Neural progenitor cell (in vitro differentiated cells): ENCODE results near the gene NSUN6. TPM values are rescaled to one million over a fixed set of nuclear protein-coding genes. Genes with fewer than 3 reads are reported as not detected.

Experiments
- DNase-seq: peaks from one replicate; pipeline ENCODE4 v3.0.0-alpha.2; 2016; ENCODE audit warnings: low spot score
- H2AFZ ChIP-seq: fragments of 200-600 bp; sonication (generic); replicated peaks from 2 replicates; pipeline ENCODE4 v1.6.1; 2016; ENCODE audit warnings: antibody characterized with exemption
- H3F3A ChIP-seq: fragments of 200-600 bp; sonication (generic); 2 replicates; pipeline ENCODE4 v1.6.1; 2016; ENCODE audit warnings: antibody characterized with exemption, low read depth
- H3K27ac ChIP-seq: fragments of 200-600 bp; sonication (generic); 2 replicates; pipeline ENCODE4 v1.5.1; 2016; ENCODE audit warnings: mild to moderate bottlenecking
- H3K27me3 ChIP-seq: fragments of 200-600 bp; sonication (generic); 2 replicates; pipeline ENCODE4 v1.6.1; 2016; ENCODE audit warnings: mild to moderate bottlenecking, moderate library complexity
- H3K36me3 ChIP-seq: fragments of 200-600 bp; sonication (generic); 2 replicates; pipeline ENCODE4 v1.5.1; 2016
- H3K4me1 ChIP-seq: fragments of 200-600 bp; sonication (generic); 2 replicates; pipeline ENCODE4 v1.6.1; 2016; ENCODE audit warnings: mixed run types
- H3K4me2 ChIP-seq: fragments of 200-600 bp; sonication (generic); 2 replicates; pipeline ENCODE4 v1.6.1; 2016
- H3K4me3 ChIP-seq: fragments of 200-600 bp; sonication (generic); 2 replicates; pipeline ENCODE4 v1.5.1; 2016
- H3K79me2 ChIP-seq: fragments of 200-600 bp; sonication (generic); 2 replicates; pipeline ENCODE4 v1.6.1; 2016; ENCODE audit warnings: low read depth
- H3K9ac ChIP-seq: fragments of 200-600 bp; sonication (generic); 2 replicates; pipeline ENCODE4 v1.6.1; 2016
- H3K9me3 ChIP-seq: fragments of 200-600 bp; sonication (generic); 2 replicates; pipeline ENCODE4 v1.5.1; 2016; ENCODE audit warnings: low read depth
- H4K20me1 ChIP-seq: fragments of 200-600 bp; sonication (generic); 2 replicates; pipeline ENCODE4 v1.6.1; 2016; ENCODE audit warnings: low read depth
- H3K27ac Mint-ChIP-seq: 3 replicates; pipeline ENCODE4 v1.8.0; 2021; ENCODE audit warnings: mixed read lengths
- H3K27me3 Mint-ChIP-seq: 2 replicates; pipeline ENCODE4 v1.8.0; 2022; ENCODE audit warnings: low read depth, mild to moderate bottlenecking, inconsistent platforms, moderate library complexity, mixed read lengths; ENCODE audit not compliant: insufficient read depth
- H3K36me3 Mint-ChIP-seq: 3 replicates; pipeline ENCODE4 v1.8.0; 2021; ENCODE audit warnings: mixed read lengths
- H3K4me1 Mint-ChIP-seq: 3 replicates; pipeline ENCODE4 v1.8.0; 2021; ENCODE audit warnings: mixed read lengths
- H3K4me3 Mint-ChIP-seq: 3 replicates; pipeline ENCODE4 v1.8.0; 2021; ENCODE audit warnings: mild to moderate bottlenecking, moderate library complexity, mixed read lengths
- H3K9me3 Mint-ChIP-seq: 3 replicates; pipeline ENCODE4 v1.8.0; 2020; ENCODE audit warnings: mixed read lengths
- CTCF ChIP-seq: fragments of 200-600 bp; sonication (generic); IDR thresholded peaks from 2 replicates; pipeline ENCODE4 v1.5.1; 2017; ENCODE audit warnings: antibody characterized with exemption, mild to moderate bottlenecking
- EZH2 ChIP-seq: fragments of 200-600 bp; sonication (generic); IDR thresholded peaks from 2 replicates; pipeline ENCODE4 v1.6.1; 2017; ENCODE audit warnings: antibody characterized with exemption, mild to moderate bottlenecking, moderate library complexity
- EZH2phosphoT487 ChIP-seq: fragments of 200-600 bp; sonication (generic); IDR thresholded peaks from 2 replicates; pipeline ENCODE4 v1.6.1; 2017; ENCODE audit warnings: antibody characterized with exemption
- total RNA-seq: library from RNA; depleted of rRNA; stranded (reverse); fragments of >200 nt; gene quantifications from 2 replicates; pipeline ENCODE4 v1.2.3, GENCODE V29; 2015; ENCODE audit warnings: low replicate concordance

NSUN6 gene
- total RNA-seq, 1 donor from 2014 or later, result 21.9 TPM

DNA sequence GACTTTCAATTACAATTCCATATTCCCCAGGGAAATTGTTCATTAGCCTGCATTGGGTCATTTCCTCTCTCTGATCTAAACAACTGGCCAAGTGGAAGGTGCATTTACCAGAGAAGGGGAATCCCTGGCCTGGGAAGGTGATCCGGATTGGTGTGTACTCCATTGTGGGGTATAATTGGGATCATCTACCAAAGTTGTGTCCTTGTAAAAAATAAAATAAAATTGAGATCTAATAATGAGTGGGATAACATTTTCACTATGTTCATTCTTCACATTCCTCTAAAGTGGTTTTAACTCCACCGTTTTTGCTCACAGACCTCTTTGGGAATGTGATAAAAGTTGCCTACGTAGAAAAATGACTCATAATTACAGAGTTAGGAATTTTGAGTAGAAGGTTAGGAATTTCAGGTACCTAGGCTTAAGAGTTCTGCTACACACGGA lies 30.6 kb upstream of the NSUN6 start:
- TF ChIP-seq CTCF, result no peak
- Histone ChIP-seq H3K4me2 (no peak overlapping the region), H3K36me3 (no peaks in the 10 kb centered on the region), H3K27me3 (no peaks in the 10 kb centered on the region), H2AFZ (no peak overlapping the region), H4K20me1 (no peaks in the 10 kb centered on the region), H3K79me2 (no peaks in the 10 kb centered on the region), H3F3A (peaks cover 5% of the 10 kb centered on the region), H3K9ac (no peak overlapping the region), H3K4me1 (no peaks in the 10 kb centered on the region), H3K4me3 (no peak overlapping the region), H3K27ac (no peak overlapping the region), H3K9me3 (no peaks in the 10 kb centered on the region)
- Mint-ChIP-seq H3K36me3 (peaks cover 8% of the 10 kb centered on the region), H3K4me3 (no peak overlapping the region), H3K27me3 (peaks cover 3% of the 10 kb centered on the region), H3K4me1 (peaks cover 3% of the 10 kb centered on the region), H3K27ac (no peak overlapping the region), H3K9me3 (no peaks in the 10 kb centered on the region)
- no peak for DNase-seq

DNA sequence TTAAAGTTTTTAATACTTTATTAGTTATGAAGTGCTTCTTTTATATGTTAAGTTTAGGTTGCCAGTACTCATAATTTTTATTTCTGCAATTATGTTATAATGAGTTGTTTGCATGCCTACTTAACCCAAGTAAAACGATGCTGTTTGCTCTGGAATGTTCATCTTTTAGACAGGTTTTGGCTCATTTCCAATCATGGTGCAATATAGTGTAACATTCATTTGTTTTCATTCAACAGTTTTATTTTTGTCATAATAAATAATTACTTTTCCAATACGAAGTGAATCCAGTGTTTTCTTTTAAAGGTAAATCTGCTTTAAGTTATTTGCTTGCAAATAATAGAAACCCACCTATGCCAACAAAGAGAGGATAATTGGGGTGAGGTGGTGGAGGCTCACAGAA lies 30.0 kb upstream of the NSUN6 start:
- Histone ChIP-seq H3K9me3 (no peaks in the 10 kb centered on the region), H3K4me2 (no peak overlapping the region), H3K27ac (no peak overlapping the region), H3K4me3 (no peak overlapping the region), H3K27me3 (no peaks in the 10 kb centered on the region), H3K79me2 (no peaks in the 10 kb centered on the region), H3K36me3 (peaks cover 2% of the 10 kb centered on the region), H3K9ac (no peak overlapping the region), H4K20me1 (no peaks in the 10 kb centered on the region), H3F3A (peaks cover 5% of the 10 kb centered on the region), H3K4me1 (no peaks in the 10 kb centered on the region), H2AFZ (no peak overlapping the region)
- Mint-ChIP-seq H3K27ac (no peak overlapping the region), H3K9me3 (no peaks in the 10 kb centered on the region), H3K36me3 (peaks cover 13% of the 10 kb centered on the region), H3K4me1 (peaks cover 3% of the 10 kb centered on the region), H3K27me3 (peaks cover 3% of the 10 kb centered on the region), H3K4me3 (no peak overlapping the region)
- no peak for TF ChIP-seq EZH2
- TF ChIP-seq EZH2phosphoT487, result no peak
- no peak for TF ChIP-seq CTCF
- no peak for DNase-seq

DNA sequence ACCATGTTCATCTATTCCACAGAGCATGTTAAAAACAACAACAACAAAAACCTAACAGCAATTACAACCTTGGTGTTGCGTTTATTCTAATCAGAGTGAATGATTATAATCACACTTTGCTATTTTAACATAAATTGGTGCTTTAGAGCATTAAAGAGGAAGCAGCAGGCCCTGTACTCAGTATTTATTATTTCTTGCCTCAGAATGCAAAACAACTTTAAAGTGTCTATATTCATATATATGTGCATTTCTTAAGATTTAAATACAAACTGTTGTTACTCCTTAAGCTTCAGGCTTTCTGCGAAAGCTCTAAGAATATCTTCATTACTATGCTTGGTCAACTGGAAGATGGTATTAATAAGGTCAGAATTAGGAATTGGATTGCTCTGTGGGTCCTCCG lies 29.4 kb upstream of the NSUN6 start:
- H3K4me1 ChIP-seq, result no peaks in the 10 kb centered on the region
- no peak overlapping the region for H3K27ac ChIP-seq
- no peaks in the 10 kb centered on the region for H4K20me1 ChIP-seq
- no peak overlapping the region for H3K4me3 Mint-ChIP-seq
- no peak overlapping the region for H2AFZ ChIP-seq
- H3K27ac Mint-ChIP-seq, result no peak overlapping the region
- peaks cover 9% of the 10 kb centered on the region for H3F3A ChIP-seq
- H3K4me2 ChIP-seq, result no peak overlapping the region
- H3K79me2 ChIP-seq, result no peaks in the 10 kb centered on the region
- TF ChIP-seq CTCF (no peak), EZH2phosphoT487 (no peak), EZH2 (no peak)
- no peaks in the 10 kb centered on the region for H3K27me3 ChIP-seq
- no peak overlapping the region for H3K4me3 ChIP-seq
- peaks cover 3% of the 10 kb centered on the region for H3K4me1 Mint-ChIP-seq
- no peaks in the 10 kb centered on the region for H3K9me3 Mint-ChIP-seq
- no peak overlapping the region for H3K9ac ChIP-seq
- H3K27me3 Mint-ChIP-seq, result peaks cover 3% of the 10 kb centered on the region
- no peak for DNase-seq
- H3K9me3 ChIP-seq, result no peaks in the 10 kb centered on the region
- H3K36me3 Mint-ChIP-seq, result peaks cover 13% of the 10 kb centered on the region
- peaks cover 9% of the 10 kb centered on the region for H3K36me3 ChIP-seq
